ENCODE results near the gene MPZL3. TPM values are rescaled to one million over a fixed set of nuclear protein-coding genes. Genes with fewer than 3 reads are reported as not detected.

The MPZL3 gene
- total RNA-seq, 4 donors from 2014 or later: 0.42 to 0.52 (median 0.48) TPM

- Histone ChIP-seq H3K27me3 (peaks cover 0 to 51% (median 0%) of the 10 kb centered on the region in 4 donors), H3K27ac (replicated peaks in 1 of 4) (no peak overlapping the region), H3K4me3 (no peak overlapping the region), H3K36me3 (no peaks in the 10 kb centered on the region), H3K4me1 (no peaks in the 10 kb centered on the region), H3K9me3 (no peaks in the 10 kb centered on the region)
- TF ChIP-seq EP300 (IDR thresholded peaks at IDR 0.05): no peak
- no peak for TF ChIP-seq POLR2A (IDR thresholded peaks at IDR 0.05; ENCODE audit: low read depth)
- no peak for TF ChIP-seq CTCF (IDR thresholded peaks at IDR 0.05)
- TF ChIP-seq POLR2AphosphoS5 (IDR thresholded peaks at IDR 0.05): no peak
- intact Hi-C loops (cut with DNase I): no loop called here
- no peak for DNase-seq (ENCODE audit: extremely low spot score)
Observed at GRCh38 chr11:118219244-118219643, 32.9 kb downstream of the MPZL3 start.

- WGBS: 83% methylated on average over 3 of the region's 3 CpGs
- H3K4me3 ChIP-seq: no peak overlapping the region
- DNase-seq (ENCODE audit: extremely low spot score): no peak
Observed at GRCh38 chr11:118217575-118217974, 34.6 kb downstream of the MPZL3 start.

GRCh38 chr11:118216621-118217481 is 35.3 kb downstream of the MPZL3 start:
- H3K27me3 ChIP-seq: peaks cover 0 to 53% (median 0%) of the 10 kb centered on the region in 4 donors
- peaks cover 0 to 6% (median 0%) of the 10 kb centered on the region in 4 donors for H3K4me1 ChIP-seq
- H3K27ac ChIP-seq (replicated peaks in 1 of 4): no peak overlapping the region
- H3K9me3 ChIP-seq: no peaks in the 10 kb centered on the region
- WGBS: 69% methylated on average over 11 of the region's 11 CpGs
- no peak overlapping the region for H3K4me3 ChIP-seq
- intact Hi-C loops (cut with DNase I): no loop called here
- TF ChIP-seq EP300 (IDR thresholded peaks at IDR 0.05) (no peak), POLR2AphosphoS5 (IDR thresholded peaks at IDR 0.05) (no peak), POLR2A (IDR thresholded peaks at IDR 0.05; ENCODE audit: low read depth) (no peak), CTCF (IDR thresholded peaks at IDR 0.05) (no peak)
- no peak for DNase-seq (ENCODE audit: extremely low spot score)
- H3K36me3 ChIP-seq: no peaks in the 10 kb centered on the region

More at GRCh38 chr11:118217575-118217974, 34.6 kb downstream of the MPZL3 start:
- no peaks in the 10 kb centered on the region for H3K9me3 ChIP-seq
- intact Hi-C loops (cut with DNase I): no loop called here
- peaks cover 0 to 60% (median 0%) of the 10 kb centered on the region in 4 donors for H3K27me3 ChIP-seq
- no peaks in the 10 kb centered on the region for H3K36me3 ChIP-seq
- no peak overlapping the region for H3K27ac ChIP-seq (replicated peaks in 1 of 4)
- TF ChIP-seq POLR2A (IDR thresholded peaks at IDR 0.05; ENCODE audit: low read depth) (no peak), CTCF (IDR thresholded peaks at IDR 0.05) (no peak), POLR2AphosphoS5 (IDR thresholded peaks at IDR 0.05) (no peak), EP300 (IDR thresholded peaks at IDR 0.05) (no peak)
- peaks cover 0 to 2% (median 0%) of the 10 kb centered on the region in 4 donors for H3K4me1 ChIP-seq

- intact Hi-C loops (cut with DNase I): no loop called here
- H3K27ac ChIP-seq (replicated peaks in 1 of 4): no peak overlapping the region
- H3K4me1 ChIP-seq: peaks cover 0 to 6% (median under 1%) of the 10 kb centered on the region in 4 donors
- no peak overlapping the region for H3K4me3 ChIP-seq
- no peak for DNase-seq (ENCODE audit: extremely low spot score)
- H3K27me3 ChIP-seq: peaks cover 0 to 52% (median 0%) of the 10 kb centered on the region in 4 donors
- no peak for TF ChIP-seq POLR2AphosphoS5 (IDR thresholded peaks at IDR 0.05)
- no peak for TF ChIP-seq CTCF (IDR thresholded peaks at IDR 0.05)
- no peak for TF ChIP-seq EP300 (IDR thresholded peaks at IDR 0.05)
- TF ChIP-seq POLR2A (IDR thresholded peaks at IDR 0.05; ENCODE audit: low read depth): no peak
- H3K9me3 ChIP-seq: no peaks in the 10 kb centered on the region
- 90% methylated on average over 7 of the region's 7 CpGs for WGBS
- H3K36me3 ChIP-seq: no peaks in the 10 kb centered on the region
Observed at GRCh38 chr11:118215765-118216164, 36.4 kb downstream of the MPZL3 start.
